PFSK-1 (cell line): ENCODE measurements around the gene TRIM47.

Source experiments
- FOXP2 ChIP-seq: optimal IDR thresholded peaks from 2 replicates; pipeline ENCODE3; 2011; ENCODE audit warnings: borderline replicate concordance, control low read depth, inconsistent platforms; ENCODE audit not compliant: insufficient read depth; ENCODE audit errors: extremely low read length, extremely low read depth
- POLR2AphosphoS5 ChIP-seq: IDR thresholded peaks from 2 replicates; pipeline ENCODE4 v1.6.1; 2012; ENCODE audit warnings: low read depth, mild to moderate bottlenecking, control low read depth, low read length, moderate library complexity
- SIN3A ChIP-seq: IDR thresholded peaks from 2 replicates; pipeline ENCODE4 v1.6.1; 2012; ENCODE audit warnings: mild to moderate bottlenecking, low read length, moderate library complexity, borderline replicate concordance; ENCODE audit not compliant: insufficient read depth
- TAF1 ChIP-seq: IDR thresholded peaks from 2 replicates; pipeline ENCODE4 v1.6.1; 2012; ENCODE audit warnings: low read length, control low read depth, borderline replicate concordance; ENCODE audit not compliant: insufficient read depth
- TF ChIP-seq, protein P1 (sequence below), 2 experiments: IDR thresholded peaks; 2 replicates each; pipeline versions ENCODE4 v1.6.1 to v1.8.0; 2011 to 2012; ENCODE audit warnings: low read depth in 2 of 2, low read length in 2 of 2, control low read depth in 1 of 2, inconsistent platforms in 1 of 2, mild to moderate bottlenecking in 1 of 2, moderate library complexity in 1 of 2; ENCODE audit not compliant: insufficient read depth in 1 of 2

TRIM47 gene

GRCh38 chr17:75829747-75830146, 48.6 kb downstream of the TRIM47 start:
- TF ChIP-seq TAF1 (no peak), POLR2AphosphoS5 (no peak), FOXP2 (no peak), SIN3A (no peak)
- TF ChIP-seq, protein P1, sequence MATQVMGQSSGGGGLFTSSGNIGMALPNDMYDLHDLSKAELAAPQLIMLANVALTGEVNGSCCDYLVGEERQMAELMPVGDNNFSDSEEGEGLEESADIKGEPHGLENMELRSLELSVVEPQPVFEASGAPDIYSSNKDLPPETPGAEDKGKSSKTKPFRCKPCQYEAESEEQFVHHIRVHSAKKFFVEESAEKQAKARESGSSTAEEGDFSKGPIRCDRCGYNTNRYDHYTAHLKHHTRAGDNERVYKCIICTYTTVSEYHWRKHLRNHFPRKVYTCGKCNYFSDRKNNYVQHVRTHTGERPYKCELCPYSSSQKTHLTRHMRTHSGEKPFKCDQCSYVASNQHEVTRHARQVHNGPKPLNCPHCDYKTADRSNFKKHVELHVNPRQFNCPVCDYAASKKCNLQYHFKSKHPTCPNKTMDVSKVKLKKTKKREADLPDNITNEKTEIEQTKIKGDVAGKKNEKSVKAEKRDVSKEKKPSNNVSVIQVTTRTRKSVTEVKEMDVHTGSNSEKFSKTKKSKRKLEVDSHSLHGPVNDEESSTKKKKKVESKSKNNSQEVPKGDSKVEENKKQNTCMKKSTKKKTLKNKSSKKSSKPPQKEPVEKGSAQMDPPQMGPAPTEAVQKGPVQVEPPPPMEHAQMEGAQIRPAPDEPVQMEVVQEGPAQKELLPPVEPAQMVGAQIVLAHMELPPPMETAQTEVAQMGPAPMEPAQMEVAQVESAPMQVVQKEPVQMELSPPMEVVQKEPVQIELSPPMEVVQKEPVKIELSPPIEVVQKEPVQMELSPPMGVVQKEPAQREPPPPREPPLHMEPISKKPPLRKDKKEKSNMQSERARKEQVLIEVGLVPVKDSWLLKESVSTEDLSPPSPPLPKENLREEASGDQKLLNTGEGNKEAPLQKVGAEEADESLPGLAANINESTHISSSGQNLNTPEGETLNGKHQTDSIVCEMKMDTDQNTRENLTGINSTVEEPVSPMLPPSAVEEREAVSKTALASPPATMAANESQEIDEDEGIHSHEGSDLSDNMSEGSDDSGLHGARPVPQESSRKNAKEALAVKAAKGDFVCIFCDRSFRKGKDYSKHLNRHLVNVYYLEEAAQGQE (IDR thresholded peaks at IDR 0.05; ENCODE audit: insufficient read depth in 1 of 2, low read depth in 2 of 2, low read length in 2 of 2) = no peak

DNA sequence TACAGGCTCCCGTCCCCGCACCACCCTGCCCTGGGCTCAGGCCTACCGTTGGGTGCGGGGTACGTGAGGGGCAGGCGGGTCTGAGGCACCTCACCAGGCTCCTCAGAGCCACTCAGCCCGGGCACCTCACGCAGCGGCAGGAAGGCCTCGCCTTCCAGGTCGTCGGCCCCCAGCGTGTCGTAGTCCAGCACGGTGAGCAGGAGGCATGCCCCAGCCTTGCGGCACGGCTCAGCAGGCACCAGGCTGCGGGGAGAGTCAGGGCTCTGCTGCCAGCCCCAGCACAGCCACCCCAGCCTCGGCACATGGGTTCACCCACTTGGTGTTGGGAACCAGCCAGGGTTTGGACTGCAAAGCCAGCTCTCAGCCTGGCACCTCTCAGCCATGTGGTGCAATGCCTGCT, 49.6 kb downstream of the TRIM47 start:
- TF ChIP-seq TAF1 (no peak), FOXP2 (no peak), SIN3A (no peak), POLR2AphosphoS5 (no peak)
- TF ChIP-seq, protein P1 (IDR thresholded peaks at IDR 0.05; ENCODE audit: insufficient read depth in 1 of 2, low read depth in 2 of 2, low read length in 2 of 2) = no peak

GRCh38 chr17:75828076-75828400, 50.3 kb downstream of the TRIM47 start:
- TF ChIP-seq POLR2AphosphoS5 (no peak), FOXP2 (peak; percentile 8)

DNA sequence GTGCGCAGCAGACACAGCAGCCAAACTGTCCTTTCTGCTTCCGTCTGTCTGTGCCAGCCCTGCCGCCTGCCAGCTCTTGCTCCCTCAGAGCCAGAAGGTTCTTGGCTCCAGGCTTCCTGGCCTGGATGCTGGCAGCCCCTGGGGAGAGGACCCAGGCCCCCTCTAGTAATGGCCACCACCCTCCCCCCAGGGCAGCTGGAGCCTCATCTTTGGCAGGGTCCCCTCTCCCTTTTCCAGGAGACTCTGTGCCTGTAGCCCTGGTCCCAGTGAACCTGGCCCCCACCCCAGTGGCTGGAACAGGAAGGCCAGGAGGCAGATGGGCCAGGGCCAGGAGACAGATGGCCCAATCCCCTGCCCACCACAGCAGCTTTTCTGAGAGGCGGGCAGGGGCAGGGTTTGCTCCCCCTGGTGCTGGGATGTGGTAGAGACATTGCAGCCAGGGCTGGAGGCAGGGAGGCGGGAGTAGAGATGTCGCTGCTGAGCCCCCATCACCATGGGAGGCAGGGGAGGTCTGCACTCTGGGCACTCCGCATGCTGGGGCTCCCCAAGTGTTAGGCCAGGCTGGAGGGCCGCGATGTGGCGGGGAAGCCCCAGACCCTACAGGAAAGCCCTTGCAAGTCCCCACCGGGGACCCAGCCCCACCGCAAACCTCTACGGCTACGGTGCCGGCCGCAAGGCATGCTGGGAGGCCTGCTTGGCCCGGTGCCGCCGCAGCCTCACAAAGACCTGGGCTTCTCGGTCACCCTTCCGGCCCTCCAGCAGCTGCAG, 50.9 kb downstream of the TRIM47 start:
- TF ChIP-seq SIN3A (no peak), TAF1 (no peak), FOXP2 (no peak), POLR2AphosphoS5 (peak; percentile 18)
- TF ChIP-seq, protein P1 (IDR thresholded peaks at IDR 0.05; ENCODE audit: insufficient read depth in 1 of 2, low read depth in 2 of 2, low read length in 2 of 2) = no peak

GRCh38 chr17:75826561-75827307, 51.6 kb downstream of the TRIM47 start:
- no peak for TF ChIP-seq TAF1
- TF ChIP-seq, protein P1 (IDR thresholded peaks at IDR 0.05; ENCODE audit: insufficient read depth in 1 of 2, low read depth in 2 of 2, low read length in 2 of 2) = no peak
- no peak for TF ChIP-seq FOXP2
- no peak for TF ChIP-seq POLR2AphosphoS5
- no peak for TF ChIP-seq SIN3A
